Epithelial cell of proximal tubule (primary cell): ENCODE measurements around the gene NCLN. TPM values are rescaled to one million over a fixed set of nuclear protein-coding genes. Genes with fewer than 3 reads are reported as not detected.
"Not testable (repeated sequence)": the region's sequence is repeated elsewhere in the genome, so short reads cannot be mapped to it uniquely, and the experiment has no call there.

Experiments
- DNase-seq: peaks from one replicate; pipeline ENCODE4 v3.0.0-alpha.2; 2011; ENCODE audit warnings: low read depth
- H3K4me3 ChIP-seq: 2 replicates; pipeline ENCODE4 v1.5.1; 2011; ENCODE audit warnings: low read depth, mild to moderate bottlenecking, low read length
- total RNA-seq: library from RNA; depleted of rRNA; stranded (reverse); fragments of >200 nt; gene quantifications from 2 replicates; pipeline ENCODE4 v1.2.3, GENCODE V29; 2015
- TF ChIP-seq, protein P1 (sequence below): conservative IDR thresholded peaks from 2 replicates; pipeline ENCODE4 v1.5.1; 2012; ENCODE audit warnings: low read depth, mild to moderate bottlenecking, low read length

NCLN gene
- total RNA-seq, 1 donor from 2014 or later: 59.7 TPM

DNA sequence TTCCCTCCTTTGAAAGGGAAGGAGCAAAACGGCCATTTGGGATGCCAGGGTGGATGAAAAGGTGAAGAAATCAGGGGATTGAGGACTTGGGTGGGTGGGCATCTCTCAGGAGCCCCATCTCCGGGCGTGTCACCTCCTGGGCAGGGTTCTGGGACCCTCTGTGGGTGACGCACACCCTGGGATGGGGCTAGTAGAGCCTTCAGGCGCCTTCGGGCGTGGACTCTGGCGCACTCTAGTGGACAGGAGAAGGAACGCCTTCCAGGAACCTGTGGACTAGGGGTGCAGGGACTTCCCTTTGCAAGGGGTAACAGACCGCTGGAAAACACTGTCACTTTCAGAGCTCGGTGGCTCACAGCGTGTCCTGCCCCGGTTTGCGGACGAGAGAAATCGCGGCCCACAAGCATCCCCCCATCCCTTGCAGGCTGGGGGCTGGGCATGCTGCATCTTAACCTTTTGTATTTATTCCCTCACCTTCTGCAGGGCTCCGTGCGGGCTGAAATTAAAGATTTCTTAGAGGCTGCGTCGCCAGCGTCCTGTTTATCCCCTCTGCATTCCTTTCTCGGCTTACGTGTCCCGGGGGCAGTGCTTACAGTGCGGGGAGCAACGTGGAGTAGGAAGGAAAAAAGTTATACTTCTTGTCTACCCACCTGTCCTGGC lies 22.4 kb upstream of the NCLN start:
- H3K4me3 ChIP-seq: no peak overlapping the region
- TF ChIP-seq, protein P1, sequence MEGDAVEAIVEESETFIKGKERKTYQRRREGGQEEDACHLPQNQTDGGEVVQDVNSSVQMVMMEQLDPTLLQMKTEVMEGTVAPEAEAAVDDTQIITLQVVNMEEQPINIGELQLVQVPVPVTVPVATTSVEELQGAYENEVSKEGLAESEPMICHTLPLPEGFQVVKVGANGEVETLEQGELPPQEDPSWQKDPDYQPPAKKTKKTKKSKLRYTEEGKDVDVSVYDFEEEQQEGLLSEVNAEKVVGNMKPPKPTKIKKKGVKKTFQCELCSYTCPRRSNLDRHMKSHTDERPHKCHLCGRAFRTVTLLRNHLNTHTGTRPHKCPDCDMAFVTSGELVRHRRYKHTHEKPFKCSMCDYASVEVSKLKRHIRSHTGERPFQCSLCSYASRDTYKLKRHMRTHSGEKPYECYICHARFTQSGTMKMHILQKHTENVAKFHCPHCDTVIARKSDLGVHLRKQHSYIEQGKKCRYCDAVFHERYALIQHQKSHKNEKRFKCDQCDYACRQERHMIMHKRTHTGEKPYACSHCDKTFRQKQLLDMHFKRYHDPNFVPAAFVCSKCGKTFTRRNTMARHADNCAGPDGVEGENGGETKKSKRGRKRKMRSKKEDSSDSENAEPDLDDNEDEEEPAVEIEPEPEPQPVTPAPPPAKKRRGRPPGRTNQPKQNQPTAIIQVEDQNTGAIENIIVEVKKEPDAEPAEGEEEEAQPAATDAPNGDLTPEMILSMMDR: peak; percentile 97
- no peak for DNase-seq

DNA sequence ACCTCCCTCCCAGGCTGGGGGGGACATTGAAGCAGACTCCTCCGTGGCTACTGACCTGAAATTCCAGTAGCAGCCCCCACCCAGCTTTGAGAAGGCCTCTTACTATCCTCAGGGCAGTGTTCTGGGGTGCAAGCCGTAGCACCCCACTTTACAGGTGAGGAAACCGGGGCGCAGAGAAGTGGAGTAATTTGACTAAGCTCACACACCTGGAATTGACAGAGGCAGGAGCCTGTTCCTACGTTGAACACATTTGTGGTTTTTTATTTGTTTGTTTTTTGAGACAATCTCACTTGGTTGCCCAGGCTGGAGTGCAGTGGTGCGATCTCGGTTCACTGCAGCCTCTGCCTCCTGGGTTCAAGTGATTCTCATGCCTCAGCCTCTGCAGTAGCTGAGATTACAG lies 21.8 kb upstream of the NCLN start:
- TF ChIP-seq, protein P1: no peak
- no peak for DNase-seq

DNA sequence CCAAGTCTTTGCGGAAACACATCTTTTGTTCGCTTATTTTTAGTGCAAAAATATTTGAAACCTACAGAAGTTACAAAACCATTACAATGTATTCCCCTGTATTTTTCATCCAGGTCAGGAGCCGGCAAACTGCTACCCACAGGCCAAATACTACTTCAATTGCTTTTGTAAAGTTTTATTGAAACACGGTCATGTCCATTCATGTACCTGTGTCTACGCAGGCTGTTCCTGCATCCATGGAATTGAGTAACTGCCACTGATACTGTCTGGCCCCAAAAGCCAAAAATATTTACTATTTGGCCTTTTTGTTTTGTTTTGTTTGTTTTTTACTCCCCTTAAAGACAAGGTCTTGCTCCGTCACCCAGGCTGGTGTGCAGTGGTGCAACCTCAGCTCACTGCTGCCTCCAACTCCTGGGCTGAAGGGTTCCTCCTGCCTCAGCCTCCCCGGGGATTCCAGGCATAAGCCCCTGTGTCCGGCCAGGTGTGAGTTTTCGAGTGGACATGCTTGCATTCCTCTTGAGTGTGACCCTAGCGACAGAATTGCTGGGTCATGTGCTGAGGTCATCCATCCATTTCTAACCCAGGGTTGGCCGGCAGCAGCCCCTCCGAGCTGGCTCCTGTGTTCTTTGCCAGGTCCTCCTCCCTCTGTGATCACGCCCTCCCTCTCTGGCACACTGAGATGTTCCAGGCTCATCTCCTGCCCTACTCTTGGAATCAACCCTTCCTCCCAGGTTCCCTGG lies 18.0 kb upstream of the NCLN start:
- no peak overlapping the region for H3K4me3 ChIP-seq

More for the DNA sequence above, 21.8 kb upstream of the NCLN start:
- H3K4me3 ChIP-seq: no peak overlapping the region

DNA sequence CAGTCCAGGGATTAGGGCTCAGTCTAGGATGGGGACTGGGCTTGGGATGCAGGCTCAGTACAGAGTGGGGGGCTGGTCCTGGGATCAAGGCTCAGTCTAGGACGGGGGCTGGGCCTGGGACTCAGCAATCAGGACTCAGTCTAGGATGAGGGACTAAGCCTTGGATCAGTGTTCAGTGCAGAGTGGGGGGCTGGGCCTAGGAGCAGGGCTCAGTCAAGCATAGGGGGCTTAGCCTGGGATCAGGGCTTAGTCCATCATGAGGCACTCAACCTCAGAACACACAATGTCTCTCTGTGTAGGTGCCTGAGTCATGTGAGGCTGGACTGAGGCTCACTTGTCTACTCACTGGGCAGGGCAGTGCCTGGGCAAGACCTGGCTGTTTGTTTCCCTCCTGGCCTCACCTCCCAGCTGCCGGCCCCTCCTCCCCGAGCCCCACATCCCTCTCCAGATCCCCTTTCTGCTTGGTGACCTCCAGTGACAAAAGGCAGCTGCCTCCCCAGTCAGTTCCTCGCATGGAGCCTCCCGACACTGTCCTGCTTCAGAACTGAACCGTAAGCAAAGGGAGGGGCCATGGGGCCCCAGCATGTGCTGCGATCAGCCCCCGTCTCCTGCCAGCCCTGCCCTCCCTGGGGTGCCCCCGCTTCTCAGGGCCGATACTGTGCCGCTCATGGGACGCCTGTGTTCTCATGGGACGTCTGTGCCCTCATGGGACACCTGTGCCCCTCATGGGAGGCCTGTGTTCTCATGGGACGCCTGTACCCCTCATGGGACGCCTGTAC lies 13.6 kb upstream of the NCLN start:
- H3K4me3 ChIP-seq: no peak overlapping the region
- no peak for DNase-seq
- TF ChIP-seq, protein P1: no peak

More for the DNA sequence above, 18.0 kb upstream of the NCLN start:
- no peak for DNase-seq
- TF ChIP-seq, protein P1: no peak

DNA sequence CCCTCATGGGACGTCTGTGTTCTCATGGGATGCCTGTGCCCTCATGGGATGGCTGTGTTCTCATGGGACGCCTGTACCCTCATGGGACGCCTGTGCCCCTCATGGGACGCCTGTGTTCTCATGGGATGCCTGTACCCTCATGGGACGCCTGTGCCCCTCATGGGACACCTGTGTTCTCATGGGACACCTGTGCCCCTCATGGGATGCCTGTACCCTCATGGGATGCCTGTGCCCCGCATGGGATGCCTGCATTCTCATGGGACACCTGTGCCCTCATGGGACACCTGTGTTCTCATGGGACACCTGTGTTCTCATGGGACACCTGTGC lies 13.1 kb upstream of the NCLN start:
- DNase-seq, H3K4me3 ChIP-seq: not testable (repeated sequence)

DNA sequence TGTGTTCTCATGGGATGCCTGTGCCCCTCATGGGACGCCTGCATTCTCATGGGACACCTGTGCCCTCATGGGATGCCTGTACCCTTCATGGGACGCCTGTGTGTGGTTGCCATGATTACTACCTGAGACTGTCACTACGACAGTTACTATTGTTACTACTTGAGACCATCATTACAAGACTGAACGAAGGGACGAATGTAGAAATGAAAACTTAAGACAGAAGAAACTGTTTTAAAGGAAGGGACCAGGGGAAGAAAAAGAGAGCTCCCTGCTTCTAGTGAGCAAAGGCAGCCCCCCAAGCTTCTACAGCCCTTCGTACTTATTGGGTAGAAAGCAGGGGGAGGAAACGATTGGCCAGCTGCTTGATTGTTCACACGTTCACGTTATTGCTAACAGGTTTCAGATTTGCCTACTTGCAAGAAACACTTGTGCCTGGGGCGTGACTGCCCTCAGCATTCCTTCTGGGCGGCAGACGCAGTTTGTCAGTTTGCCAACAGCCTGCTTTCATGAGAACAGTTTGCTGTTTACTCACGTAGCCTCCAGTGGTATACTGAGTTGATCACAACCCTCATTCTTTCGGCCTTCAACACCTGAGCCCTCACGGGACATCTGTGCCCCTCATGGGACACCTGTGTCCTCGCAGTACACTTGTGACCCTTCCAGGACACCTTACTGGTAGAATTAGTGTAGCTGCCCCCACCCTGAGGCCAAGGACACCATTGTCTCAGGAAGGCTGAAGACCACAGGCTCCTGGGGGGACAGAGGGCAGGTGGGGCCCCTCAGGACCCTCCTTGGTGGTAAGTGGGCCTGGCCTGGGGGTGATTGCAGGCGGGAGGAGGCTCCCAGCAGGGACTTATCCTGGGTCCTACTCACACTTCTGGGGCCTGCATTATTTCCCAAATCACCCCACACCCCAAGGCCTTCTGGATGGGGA lies 9.7 kb upstream of the NCLN start:
- TF ChIP-seq, protein P1: no peak
- DNase-seq: peak; percentile 42

More for the DNA sequence above, 9.7 kb upstream of the NCLN start:
- no peak overlapping the region for H3K4me3 ChIP-seq
